PC-3 (cell line): ENCODE measurements around the gene EIF2AK2. TPM values are rescaled to one million over a fixed set of nuclear protein-coding genes. Genes with fewer than 3 reads are reported as not detected.
A peak's percentile ranks its signal among the peaks of the same experiment; 100 is the strongest.

Source experiments
- ATAC-seq: fragments of 200-7000 bp; cut with Tn5 transposase; 2 replicates; pipeline ENCODE4 v1.9.1; 2020; ENCODE audit warnings: mild to moderate bottlenecking, moderate library complexity
- BruUV-seq: library from RNA; stranded (reverse); fragments of 400-500 nt; replicated peaks from 2 replicates; lab custom pipeline; 2021; lab: Mats Ljungman, UMichigan
- CTCF ChIA-PET: fragments of 300-600 bp; sonication (Branson Sonifier 250); formaldehyde crosslinking; loops from one replicate; lab custom pipeline; 2022; ENCODE audit warnings: antibody characterized with exemption; lab: Charles Lee
- POLR2A ChIA-PET: fragments of 300-600 bp; sonication (Branson Sonifier 250); formaldehyde crosslinking; loops from one replicate; lab custom pipeline; 2022; ENCODE audit warnings: antibody characterized with exemption; ENCODE audit not compliant: unreplicated experiment; lab: Charles Lee
- DNase-seq: peaks from one replicate; pipeline ENCODE4 v3.0.0-alpha.2; 2015
- H2AFZ ChIP-seq: fragments of 300-600 bp; sonication (generic); 2 replicates; pipeline ENCODE4 v1.6.0; 2016; ENCODE audit warnings: antibody characterized with exemption, low read length
- H3F3A ChIP-seq: fragments of 300-600 bp; sonication (generic); one replicate; pipeline ENCODE4 v1.6.0; 2017; ENCODE audit warnings: antibody characterized with exemption, low read length, control low read depth, mild to moderate bottlenecking; ENCODE audit not compliant: unreplicated experiment
- H3K27ac ChIP-seq: fragments of 300-600 bp; sonication (generic); 2 replicates; pipeline ENCODE4 v1.5.1; 2016; ENCODE audit warnings: mild to moderate bottlenecking, low read length
- H3K27me3 ChIP-seq: fragments of 300-600 bp; sonication (generic); 2 replicates; pipeline ENCODE4 v1.6.1; 2016; ENCODE audit warnings: low read length, mixed read lengths
- H3K36me3 ChIP-seq: fragments of 300-600 bp; sonication (generic); 2 replicates; pipeline ENCODE4 v1.6.1; 2016; ENCODE audit warnings: low read depth, mixed run types, low read length, mixed read lengths
- H3K4me1 ChIP-seq: fragments of 300-600 bp; sonication (generic); 2 replicates; pipeline ENCODE4 v1.5.1; 2016; ENCODE audit warnings: low read length; ENCODE audit not compliant: insufficient read depth
- H3K4me2 ChIP-seq: fragments of 300-600 bp; sonication (generic); 2 replicates; pipeline ENCODE4 v1.6.0; 2016; ENCODE audit warnings: low read length
- H3K4me3 ChIP-seq: fragments of 300-600 bp; sonication (generic); 2 replicates; pipeline ENCODE4 v1.5.1; 2016; ENCODE audit warnings: mild to moderate bottlenecking, low read length, mixed read lengths
- H3K79me2 ChIP-seq: fragments of 300-600 bp; sonication (generic); 2 replicates; pipeline ENCODE4 v1.6.1; 2017; ENCODE audit warnings: low read length, mixed read lengths
- H3K9ac ChIP-seq: fragments of 300-600 bp; sonication (generic); 2 replicates; pipeline ENCODE4 v1.6.0; 2016; ENCODE audit warnings: mild to moderate bottlenecking, low read length
- H3K9me2 ChIP-seq: fragments of 300-600 bp; sonication (generic); replicated peaks from 2 replicates; pipeline ENCODE4 v1.6.1; 2016; ENCODE audit warnings: mixed run types, low read length, mixed read lengths
- H3K9me3 ChIP-seq: fragments of 300-600 bp; sonication (generic); 2 replicates; pipeline ENCODE4 v1.6.1; 2016; ENCODE audit warnings: low read length, mixed read lengths
- H4K20me1 ChIP-seq: fragments of 300-600 bp; sonication (generic); 2 replicates; pipeline ENCODE4 v1.6.1; 2016; ENCODE audit warnings: low read length, mixed read lengths
- CTCF ChIP-seq: fragments of 300-600 bp; sonication (generic); conservative IDR thresholded peaks from 2 replicates; pipeline ENCODE4 v1.5.1; 2017; ENCODE audit warnings: antibody characterized with exemption, low read depth, mild to moderate bottlenecking, low read length
- EZH2 ChIP-seq: fragments of 300-600 bp; sonication (generic); IDR thresholded peaks from one replicate; pipeline ENCODE4 v1.6.1; 2017; ENCODE audit warnings: antibody characterized with exemption, mild to moderate bottlenecking, low read length; ENCODE audit not compliant: unreplicated experiment
- EZH2phosphoT487 ChIP-seq: fragments of 300-600 bp; sonication (generic); IDR thresholded peaks from 2 replicates; pipeline ENCODE4 v1.6.1; 2018; ENCODE audit warnings: mild to moderate bottlenecking, antibody characterized with exemption, low read length, borderline replicate concordance
- intact Hi-C: fragments of 100-400 bp; cut with micrococcal nuclease; formaldehyde crosslinking; loops from 2 replicates; pipeline ENCODE4 v1.9.0; 2023
- total RNA-seq: library from RNA; depleted of rRNA; stranded (reverse); fragments of >200 nt; gene quantifications from 2 replicates; pipeline ENCODE4 v1.2.3, GENCODE V29; 2014

Gene EIF2AK2
- total RNA-seq, 1 experiment from 2014 or later: 29.3 TPM

DNA sequence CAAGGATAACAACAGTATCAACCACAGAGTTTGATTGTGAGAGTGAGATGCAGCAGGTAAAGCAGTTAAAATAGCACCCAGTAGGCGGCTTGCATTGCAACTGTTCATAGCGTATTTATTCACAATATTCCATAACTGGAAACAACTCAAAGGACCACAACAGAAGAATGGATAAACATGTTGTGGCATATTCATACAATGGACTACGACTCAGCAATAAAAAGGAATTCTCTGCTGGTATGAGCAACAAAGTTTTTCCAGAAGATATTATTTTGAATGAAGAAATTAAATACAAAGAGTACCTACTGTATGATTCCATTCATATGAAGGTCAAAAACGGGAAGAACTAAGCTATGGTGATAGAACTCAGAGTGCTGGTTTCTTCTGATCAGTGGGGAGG lies 47.3 kb downstream of the EIF2AK2 start:
- Histone ChIP-seq H3K27ac (no peak overlapping the region), H3K4me3 (no peak overlapping the region), H3K27me3 (no peaks in the 10 kb centered on the region), H4K20me1 (no peaks in the 10 kb centered on the region), H3K4me2 (no peak overlapping the region), H3K9me2 (no peaks in the 10 kb centered on the region), H2AFZ (no peak overlapping the region), H3K36me3 (peaks cover 33% of the 10 kb centered on the region), H3K79me2 (no peaks in the 10 kb centered on the region), H3K4me1 (peaks cover 1% of the 10 kb centered on the region), H3K9me3 (no peaks in the 10 kb centered on the region), H3F3A (peaks cover 1% of the 10 kb centered on the region), H3K9ac (no peak overlapping the region)
- ChIA-PET CTCF (no interaction called here), POLR2A (no interaction called here)
- intact Hi-C loops: no loop called here
- no peak for TF ChIP-seq EZH2phosphoT487
- no peak for TF ChIP-seq EZH2
- TF ChIP-seq CTCF: no peak
- no TSS peak for BruUV-seq
- DNase-seq (no peak), ATAC-seq (no peak)

- H3K4me2 ChIP-seq: no peak overlapping the region
- POLR2A ChIA-PET: no interaction called here
- H3K79me2 ChIP-seq: no peaks in the 10 kb centered on the region
- no peak overlapping the region for H3K4me3 ChIP-seq
- H3F3A ChIP-seq: no peaks in the 10 kb centered on the region
- H4K20me1 ChIP-seq: no peaks in the 10 kb centered on the region
- DNase-seq (no peak), ATAC-seq (no peak)
- H3K9ac ChIP-seq: no peak overlapping the region
- peaks cover 15% of the 10 kb centered on the region for H3K4me1 ChIP-seq
- intact Hi-C loops: no loop called here
- no peak overlapping the region for H2AFZ ChIP-seq
- no peaks in the 10 kb centered on the region for H3K27me3 ChIP-seq
- TF ChIP-seq EZH2phosphoT487 (no peak), CTCF (no peak), EZH2 (no peak)
- H3K27ac ChIP-seq: no peak overlapping the region
- no peaks in the 10 kb centered on the region for H3K9me3 ChIP-seq
- peaks cover 33% of the 10 kb centered on the region for H3K36me3 ChIP-seq
- BruUV-seq: no TSS peak
- CTCF ChIA-PET: no interaction called here
- no peaks in the 10 kb centered on the region for H3K9me2 ChIP-seq
These were observed 51.6 kb downstream of the EIF2AK2 start for GRCh38 chr2:37105150-37105549.

DNA sequence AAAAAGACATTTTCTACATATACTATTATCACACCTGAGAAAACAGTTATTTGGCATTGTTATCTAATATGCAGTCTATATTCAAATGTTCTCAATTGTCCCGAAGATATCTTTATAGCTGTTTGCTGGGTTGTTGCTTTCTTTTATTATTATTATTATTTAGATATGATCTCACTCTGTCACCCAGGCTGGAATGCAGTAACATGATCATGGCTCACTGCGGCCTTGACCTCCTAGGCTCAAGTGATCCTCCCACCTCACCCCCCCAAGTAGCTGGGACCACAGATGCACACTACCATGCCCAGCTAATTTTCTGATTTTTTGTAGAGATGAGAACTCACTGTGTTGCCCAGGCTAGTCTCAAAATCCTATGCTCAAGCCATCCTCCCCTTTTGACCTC lies 52.6 kb downstream of the EIF2AK2 start:
- H3K4me2 ChIP-seq: peak overlapping the region; percentile 34; the same call in 1 of the 2 replicates
- no peaks in the 10 kb centered on the region for H3F3A ChIP-seq
- TF ChIP-seq CTCF: no peak
- TF ChIP-seq EZH2phosphoT487: no peak
- no peak for TF ChIP-seq EZH2
- H3K9ac ChIP-seq: no peak overlapping the region
- CTCF ChIA-PET: no interaction called here
- no peak overlapping the region for H2AFZ ChIP-seq
- H3K4me1 ChIP-seq: peaks cover 15% of the 10 kb centered on the region
- ATAC-seq (no peak), DNase-seq (no peak)
- no peaks in the 10 kb centered on the region for H4K20me1 ChIP-seq
- no TSS peak for BruUV-seq
- no peaks in the 10 kb centered on the region for H3K27me3 ChIP-seq
- H3K9me2 ChIP-seq: no peaks in the 10 kb centered on the region
- intact Hi-C loops: no loop called here
- H3K36me3 ChIP-seq: peaks cover 29% of the 10 kb centered on the region
- POLR2A ChIA-PET: no interaction called here
- H3K79me2 ChIP-seq: no peaks in the 10 kb centered on the region
- H3K9me3 ChIP-seq: no peaks in the 10 kb centered on the region
- H3K27ac ChIP-seq: peak overlapping the region; percentile 31
- H3K4me3 ChIP-seq: no peak overlapping the region
